ENCODE results near the gene ASAP3.
A peak's percentile ranks its signal among the peaks of the same experiment; 100 is the strongest.
"Not testable (repeated sequence)": the region's sequence is repeated elsewhere in the genome, so short reads cannot be mapped to it uniquely, and the experiment has no call there.

ASAP3 gene

DNA sequence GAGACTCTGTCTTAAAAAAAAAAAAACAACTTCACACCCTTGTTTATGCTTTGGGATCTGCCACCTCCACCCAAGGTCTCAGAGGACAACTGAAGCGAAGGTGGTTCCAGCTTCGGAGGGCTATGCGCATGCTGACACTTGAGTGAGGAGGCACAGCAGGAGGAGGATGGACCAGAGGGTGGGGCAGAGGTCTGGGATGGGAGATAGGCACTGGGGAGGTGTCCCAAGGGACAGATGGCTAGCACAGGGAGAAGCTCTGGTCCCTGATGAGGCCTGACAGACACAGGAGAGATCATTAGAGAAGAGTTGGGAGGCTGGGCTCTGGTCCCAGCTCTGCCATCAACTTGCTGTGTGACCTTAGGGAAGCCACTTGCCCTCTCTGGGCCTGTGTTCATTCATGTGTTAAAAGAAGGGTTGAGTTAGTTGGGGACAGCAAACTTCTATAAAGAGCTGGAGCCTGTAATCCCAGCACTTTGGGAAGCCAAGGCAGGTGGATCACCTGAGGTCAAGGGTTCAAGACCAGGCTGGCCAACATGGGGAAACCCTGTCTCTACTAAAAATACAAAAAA, 30.2 kb upstream of the ASAP3 start:
- DNase-seq = no peak

DNA sequence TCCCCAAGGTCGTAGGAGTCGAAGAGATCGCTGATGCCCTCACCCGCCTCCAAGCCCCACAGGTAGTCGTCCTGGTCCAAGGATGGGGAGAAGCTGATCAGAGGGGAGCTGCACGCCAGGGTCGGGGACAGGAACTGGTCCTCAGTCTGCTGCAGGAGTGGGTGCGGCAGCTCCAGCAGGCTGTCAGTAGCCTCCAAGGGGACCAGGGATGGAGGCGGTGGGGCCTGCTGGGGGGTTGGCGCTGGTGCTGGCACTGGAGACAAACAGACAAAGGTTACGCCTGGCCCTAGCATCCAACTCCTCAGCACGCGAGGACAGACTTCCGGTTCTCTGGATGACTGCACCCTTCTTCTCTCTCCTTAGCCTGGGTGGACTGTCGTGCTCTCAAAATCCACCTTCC, 25.9 kb upstream of the ASAP3 start:
- DNase-seq = no peak

DNA sequence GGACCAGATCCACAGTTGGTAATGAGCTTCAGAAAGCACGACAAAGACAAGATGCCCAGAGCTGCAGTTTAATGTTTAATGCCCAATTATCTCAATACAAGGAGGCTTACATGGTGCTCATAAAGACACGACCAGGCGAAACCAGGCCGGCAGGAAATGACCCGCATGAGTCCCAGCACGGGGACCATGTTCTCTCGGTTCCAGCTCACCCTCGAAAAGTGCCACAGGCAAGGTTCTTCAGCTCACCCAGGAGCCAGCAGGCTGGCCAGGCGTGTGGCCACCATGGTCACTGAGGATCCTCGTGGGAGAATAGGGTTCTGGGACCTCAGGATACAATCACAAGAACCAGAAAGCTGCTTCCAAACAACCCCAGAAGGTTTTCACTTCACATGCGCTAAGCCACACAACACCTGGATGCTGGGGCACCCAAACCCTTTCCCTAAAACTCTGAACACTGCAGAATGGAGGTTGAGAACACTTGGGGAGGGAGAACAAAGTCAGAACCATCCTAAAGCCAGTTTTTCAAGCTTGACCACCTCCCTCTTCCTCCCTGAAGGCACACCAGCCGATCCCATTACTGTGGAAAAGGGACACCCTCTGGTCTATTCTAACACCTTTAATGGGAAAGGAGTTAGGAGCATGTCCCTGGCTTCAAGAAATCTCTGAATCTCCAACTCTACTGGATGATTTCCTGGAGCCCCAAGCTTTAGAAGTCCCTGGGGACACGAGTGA, 22.6 kb upstream of the ASAP3 start:
- DNase-seq = no peak

DNA sequence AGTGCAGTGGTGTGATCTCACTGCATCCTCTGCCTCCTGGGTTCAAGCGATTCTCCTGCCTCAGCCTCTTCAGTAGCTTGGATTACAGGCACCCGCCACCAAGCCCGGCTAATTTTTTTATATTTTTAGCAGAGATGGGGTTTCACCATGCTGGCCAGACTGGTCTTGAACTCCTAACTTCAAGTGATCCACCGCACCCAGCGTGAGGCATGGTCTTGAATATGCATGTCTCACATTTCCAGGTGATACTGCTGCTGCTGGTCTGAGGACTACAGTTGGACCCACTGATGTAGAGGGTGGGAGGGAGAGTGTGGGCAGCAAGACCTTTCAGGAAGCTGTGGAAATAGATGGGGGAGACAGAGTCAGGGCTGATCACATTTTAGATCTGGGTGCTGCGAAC, 21.9 kb upstream of the ASAP3 start:
- DNase-seq = no peak

DNA sequence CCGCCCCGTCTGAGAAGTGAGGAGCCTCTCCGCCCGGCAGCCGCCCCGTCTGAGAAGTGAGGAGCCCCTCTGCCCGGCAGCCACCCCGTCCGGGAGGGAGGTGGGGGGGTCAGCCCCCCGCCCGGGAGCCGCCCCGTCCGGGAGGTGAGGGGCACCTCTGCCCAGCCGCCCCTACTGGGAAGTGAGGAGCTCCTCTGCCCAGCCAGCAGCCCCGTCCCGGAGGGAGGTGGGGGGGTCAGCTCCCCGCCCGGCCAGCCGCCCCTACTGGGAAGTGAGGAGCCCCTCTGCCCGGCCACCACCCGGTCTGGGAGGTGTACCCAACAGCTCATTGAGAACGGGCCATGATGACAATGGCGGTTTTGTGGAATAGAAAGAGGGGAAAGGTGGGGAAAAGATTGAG, 20.2 kb upstream of the ASAP3 start:
- not testable (repeated sequence) for DNase-seq

DNA sequence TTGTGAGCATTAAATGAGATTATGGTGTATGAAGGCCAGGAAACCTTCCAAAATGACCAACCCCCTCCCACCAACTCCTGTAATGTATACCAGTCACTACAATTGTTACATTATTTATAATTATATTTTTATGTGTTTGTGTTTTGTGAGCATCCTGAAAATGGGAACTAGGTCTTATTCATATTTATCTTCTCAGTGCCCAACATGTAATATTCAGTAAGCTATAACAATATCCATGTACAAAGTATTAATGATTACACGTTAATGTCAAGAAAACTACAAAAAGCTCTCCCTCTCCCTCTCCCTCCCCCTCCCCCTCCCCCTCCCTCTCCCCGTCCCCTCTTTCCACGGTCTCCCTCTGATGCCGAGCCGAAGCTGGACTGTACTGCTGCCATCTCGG, 19.0 kb upstream of the ASAP3 start:
- DNase-seq = no peak

DNA sequence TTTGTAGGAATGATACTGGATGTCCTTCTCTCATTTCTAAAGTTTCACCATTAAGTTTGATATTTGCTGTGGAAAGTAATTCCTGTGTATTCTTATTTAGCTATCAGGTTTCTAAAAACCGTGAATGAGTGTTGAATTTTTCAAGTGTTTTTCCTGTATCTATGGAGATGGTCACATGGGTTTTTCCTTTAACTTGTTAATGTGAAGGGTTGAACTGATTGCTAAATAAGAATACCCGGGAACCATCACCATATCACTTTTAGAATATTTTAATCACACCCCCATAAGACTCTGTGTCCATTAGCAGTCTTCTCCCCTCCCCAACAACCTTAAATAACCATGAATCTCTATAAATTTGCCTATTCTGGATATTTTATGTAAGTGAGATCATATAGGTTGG, 16.5 kb upstream of the ASAP3 start:
- no peak for DNase-seq

DNA sequence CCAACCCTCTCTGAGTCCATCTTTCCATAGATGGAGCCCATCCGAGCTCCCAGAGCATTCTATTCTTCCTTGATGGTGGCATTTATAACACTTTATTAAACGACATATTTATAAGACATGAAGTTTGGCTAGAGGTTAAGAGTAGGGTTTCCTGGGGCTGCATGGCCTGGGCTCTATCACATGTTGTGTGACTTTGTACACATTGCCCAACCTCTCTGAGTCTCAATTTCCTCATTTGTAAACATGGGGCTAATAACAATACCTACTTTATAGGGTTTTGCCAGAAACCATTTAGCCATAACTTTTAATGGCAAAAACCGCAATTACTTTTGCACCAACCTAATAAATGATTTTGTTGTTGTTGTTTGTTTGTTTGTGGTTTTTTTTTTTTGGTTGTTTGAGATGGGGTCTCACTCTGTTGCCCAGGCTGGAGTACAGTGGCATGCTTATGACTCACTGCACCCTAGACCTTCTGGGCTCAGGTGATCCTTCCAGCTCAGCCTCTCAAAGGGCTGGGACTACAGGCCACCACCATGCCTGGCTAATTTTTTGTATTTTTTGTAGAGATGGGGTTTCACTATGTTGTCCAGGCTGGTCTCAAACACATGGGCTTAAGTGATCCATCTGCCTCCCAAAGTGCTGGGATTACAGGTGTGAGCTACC, 13.9 kb upstream of the ASAP3 start:
- DNase-seq = no peak

DNA sequence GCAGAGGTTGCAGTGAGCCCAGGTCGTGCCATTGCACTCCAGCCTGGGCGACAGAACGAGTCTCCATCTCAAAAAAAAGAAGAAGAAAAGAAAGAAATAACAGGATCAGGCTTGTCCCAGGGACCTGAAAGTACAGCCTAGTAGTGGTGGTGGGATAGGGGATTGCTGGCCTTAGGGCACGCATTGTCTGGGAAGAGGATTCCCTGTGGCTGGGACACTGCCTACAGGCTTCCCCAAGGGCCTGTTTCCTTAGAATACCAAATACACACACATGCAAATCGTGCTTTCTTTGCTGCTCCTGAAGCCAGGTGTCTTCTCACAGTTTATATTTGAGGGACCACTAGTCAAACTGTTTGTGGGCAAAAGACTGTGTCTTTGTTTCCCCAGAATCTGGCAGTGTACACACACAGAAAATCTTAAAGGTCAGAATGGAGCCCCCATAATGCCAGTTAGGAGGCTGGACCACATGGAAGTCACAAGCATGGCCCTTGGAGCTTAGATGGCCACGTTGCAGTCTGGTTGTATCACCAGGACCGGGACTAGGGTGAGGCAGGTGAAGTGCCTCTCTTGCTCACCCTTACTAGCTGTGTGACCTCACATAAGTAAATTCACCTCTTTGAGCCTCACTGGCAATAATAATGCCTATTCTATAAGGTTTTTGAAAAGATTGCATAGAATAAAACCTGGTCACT, 12.7 kb upstream of the ASAP3 start:
- DNase-seq = no peak

DNA sequence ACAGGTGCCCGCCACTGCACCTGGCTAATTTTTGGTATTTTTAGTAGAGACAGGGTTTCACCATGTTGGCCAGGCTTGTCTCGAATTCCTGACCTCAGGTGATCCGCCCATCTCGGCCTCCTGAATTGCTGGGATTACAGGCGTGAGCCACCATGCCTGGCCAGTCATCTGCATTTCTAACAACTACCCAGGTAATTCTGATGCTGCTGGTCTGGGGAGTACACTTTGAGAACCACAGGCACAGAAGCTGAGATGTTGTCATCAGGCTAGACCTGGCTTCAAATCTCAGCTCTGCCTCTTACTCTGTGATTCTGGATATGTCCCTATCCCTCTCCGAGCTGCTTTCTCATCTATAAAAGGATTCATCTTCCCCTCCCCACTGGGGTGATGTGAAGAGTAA, 10.9 kb upstream of the ASAP3 start:
- DNase-seq = not testable (repeated sequence)

DNA sequence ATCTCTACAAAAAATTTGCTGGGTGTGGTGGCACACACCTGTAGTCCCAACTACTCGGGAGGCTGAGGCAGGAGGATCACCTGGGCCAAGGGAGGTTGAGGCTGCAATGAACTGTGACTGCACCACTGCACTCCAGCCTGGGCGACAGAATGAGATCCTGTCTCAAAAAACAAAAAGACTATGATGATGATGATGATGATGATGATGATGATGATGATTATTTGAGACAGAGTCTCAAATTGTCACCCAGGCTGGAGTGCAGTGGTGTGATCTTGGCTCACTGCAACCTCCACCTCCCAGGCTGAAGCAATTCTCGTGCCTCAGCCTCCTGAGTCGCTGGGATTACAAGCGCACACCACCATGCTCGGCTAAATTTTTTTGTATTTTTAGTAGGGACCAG, 8.8 kb upstream of the ASAP3 start:
- not testable (repeated sequence) for DNase-seq

DNA sequence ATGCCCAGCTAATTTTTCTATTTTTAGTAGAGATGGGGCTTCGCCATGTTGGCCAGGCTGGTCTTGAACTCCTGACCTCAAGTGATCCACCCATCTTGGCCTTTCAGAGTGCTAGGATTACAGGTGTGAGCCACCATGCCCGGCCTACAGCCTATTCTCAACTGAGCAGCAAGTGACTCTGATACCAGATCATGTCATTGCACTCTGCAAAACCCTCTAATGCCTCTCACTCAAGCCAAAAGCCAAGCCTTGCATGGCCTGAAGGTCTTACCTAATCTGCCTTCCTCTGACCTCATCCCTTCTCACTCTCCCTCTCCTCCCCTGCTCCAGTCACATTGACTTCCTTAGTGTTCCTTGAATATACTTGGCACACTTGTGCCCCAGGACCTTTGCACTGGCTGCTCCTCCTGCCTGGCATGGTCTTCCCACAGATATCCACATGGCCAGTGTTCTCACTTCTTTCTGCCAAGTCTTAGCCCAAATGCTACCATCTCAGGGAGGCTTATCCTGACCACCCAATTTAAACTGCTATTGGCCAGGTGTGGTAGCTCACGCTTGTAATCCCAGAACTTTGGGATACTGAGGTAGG, 8.2 kb upstream of the ASAP3 start:
- DNase-seq = no peak

DNA sequence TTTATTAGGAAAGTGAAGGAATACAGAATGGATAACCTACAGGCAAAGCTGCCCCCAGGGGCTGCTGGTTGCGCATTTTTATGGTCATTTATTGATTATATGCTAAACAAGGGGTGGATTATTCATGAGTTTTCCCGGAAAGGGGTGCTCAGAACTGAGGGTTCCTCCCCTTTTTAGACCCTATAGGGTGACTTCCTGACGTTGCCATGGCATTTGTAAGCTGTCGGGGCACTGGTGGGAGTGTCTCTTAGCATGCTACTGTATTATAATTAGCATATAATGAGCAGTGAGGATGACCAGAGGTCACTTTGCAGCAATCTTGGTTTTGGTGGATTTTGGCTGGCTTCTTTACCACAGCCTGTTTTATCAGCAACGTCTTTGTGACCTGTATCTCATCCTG, 5.9 kb upstream of the ASAP3 start:
- no peak for DNase-seq

DNA sequence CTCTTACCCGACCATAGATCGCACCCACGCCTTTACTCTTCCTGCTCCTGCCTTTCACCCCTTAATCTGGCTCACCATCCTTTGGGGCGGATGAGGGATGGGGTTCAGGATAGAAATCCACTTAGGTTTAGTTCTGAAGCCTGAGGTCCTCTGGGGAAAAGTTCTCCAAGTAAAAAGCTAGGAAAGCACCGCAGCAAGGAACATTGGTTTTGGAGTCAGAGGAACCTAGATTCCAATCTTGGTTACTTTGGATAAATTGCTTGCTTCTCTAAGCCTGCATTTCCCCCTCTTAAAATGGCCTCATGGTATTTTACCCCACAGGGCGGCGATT, 988 bp upstream of the ASAP3 start:
- DNase-seq = no peak

DNA sequence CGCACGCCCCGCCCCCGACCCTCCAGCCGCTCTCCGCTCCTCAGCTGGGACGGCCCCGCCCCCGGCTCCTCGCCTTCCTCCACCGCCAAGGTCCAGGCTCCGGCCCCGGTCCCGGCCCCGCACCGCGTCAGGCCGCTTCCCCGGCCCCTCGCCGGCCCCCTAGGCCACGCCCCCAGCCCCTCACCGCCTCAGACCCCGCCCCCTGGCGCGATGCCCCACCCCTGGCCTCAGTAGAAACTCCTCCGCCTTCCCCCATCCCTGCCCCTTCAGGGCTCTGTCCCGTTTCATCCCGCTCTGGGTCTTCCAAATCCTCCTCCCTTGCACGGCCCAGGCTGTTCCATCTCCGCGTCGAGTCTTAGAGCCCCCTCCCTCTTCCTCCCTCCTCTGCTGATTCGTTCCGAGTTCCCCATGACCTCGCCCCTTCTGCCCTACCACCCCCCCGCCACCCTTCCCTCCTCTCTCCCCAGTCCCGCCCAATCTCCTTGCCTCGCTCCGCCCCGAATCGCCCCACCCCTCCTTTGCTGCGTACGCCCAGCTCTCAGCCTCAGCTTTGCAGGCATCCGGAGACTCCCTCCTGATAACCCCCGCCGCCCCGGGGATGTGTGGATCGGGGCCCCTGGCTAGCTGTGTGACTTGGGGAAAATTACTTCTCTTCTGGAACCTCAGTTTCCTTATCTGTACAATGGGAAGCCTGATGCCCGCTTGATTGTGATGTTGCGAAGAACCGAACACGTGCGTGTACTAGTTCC, 448 bp upstream of the ASAP3 start:
- peak; percentile 91 for DNase-seq

DNA sequence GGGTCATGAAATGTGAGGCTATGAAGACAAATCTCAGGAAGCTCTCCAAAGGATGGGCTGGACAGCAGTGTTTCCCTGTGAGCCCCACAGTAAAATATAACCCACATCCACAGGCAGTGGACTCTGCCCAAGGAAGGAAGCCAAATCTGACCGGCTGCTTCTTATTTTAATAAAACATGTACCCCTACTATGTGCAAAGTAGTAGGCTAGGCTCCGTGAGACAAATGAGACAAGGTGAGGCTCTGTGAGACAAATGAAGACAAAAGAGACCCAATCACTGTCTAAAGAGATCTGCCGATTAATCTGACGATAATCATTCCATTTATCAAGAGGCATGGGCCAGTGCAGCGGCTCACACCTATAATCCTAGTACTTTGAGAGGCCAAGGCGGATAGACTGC, 2.1 kb downstream of the ASAP3 start:
- DNase-seq = no peak

DNA sequence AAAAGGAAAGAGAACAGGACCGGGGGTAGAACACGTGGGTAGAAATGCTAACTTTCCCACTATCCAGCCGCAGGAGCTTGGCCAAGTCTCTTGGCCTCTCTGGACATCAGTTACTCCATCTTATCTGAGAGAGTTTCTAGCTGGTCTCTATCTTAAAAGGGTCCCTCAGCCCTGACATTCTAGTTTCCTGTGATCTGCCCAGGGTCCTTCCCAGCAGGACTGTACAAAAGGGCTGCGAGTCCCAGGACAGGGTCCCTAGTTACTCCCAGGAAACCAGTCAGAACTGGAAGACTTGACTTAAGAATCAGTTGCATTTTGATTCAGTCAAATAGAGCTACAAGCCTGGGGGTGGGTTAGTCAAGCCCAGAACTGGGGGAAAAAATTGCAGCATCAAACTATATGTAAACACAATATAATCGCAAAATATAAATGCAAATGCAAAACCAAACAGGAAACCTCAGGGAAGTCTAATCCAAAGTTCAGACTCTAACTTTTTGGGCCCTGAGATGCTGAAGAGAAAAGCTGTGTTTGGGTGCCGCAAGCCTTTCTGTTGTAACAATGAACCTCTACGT, 2.9 kb downstream of the ASAP3 start:
- DNase-seq = no peak

DNA sequence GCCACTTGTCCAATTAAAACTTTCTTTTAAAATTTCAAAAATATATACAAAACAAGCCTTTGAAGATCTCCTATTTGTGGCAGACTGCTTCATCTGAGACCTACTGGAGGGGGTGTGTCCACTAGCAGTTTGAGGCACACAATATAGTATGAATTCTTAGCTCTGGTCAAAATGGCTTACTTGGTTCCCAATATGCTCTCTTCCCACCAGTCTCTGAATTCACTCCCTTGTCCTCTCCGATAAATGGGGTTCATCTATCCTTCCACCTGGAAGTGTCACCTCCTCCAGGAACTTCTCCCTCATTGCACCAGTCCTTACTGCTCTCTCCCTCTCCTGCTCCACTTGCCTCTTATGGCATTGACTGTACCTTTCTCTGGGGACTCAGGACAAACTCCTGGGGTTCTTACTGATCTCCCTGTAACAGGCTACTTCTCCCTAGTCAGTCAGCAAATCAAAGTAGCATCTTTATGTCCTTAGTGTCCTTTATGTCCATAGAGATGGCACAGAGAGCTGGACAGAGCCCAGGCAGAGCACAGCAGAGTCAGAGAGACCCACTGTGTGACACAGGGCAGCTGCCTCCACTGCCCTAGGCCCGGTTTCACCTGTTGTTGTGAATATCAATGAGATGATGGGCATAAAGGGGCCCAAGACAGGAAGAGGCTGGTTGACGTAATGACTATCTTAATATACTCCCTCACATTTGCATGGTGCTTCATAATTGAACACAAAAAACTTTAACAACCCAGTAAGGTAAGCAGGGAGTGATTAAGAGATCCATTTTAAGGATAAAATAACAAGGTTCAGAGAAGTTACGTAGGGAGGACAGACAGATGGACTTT, 3.6 kb downstream of the ASAP3 start:
- no peak for DNase-seq

DNA sequence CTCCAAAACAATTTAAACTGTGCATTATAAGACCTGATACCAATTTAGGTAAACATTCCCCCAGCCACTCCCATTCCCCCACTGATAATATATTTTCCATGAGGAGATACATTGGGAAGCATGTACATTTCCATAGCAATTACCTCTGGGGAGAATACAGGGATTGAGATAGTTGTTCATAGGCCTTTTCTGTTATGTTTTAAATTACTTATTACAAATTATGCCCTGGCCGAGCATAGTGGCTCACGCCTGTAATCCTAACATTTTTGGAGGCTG, 4.4 kb downstream of the ASAP3 start:
- DNase-seq = no peak

DNA sequence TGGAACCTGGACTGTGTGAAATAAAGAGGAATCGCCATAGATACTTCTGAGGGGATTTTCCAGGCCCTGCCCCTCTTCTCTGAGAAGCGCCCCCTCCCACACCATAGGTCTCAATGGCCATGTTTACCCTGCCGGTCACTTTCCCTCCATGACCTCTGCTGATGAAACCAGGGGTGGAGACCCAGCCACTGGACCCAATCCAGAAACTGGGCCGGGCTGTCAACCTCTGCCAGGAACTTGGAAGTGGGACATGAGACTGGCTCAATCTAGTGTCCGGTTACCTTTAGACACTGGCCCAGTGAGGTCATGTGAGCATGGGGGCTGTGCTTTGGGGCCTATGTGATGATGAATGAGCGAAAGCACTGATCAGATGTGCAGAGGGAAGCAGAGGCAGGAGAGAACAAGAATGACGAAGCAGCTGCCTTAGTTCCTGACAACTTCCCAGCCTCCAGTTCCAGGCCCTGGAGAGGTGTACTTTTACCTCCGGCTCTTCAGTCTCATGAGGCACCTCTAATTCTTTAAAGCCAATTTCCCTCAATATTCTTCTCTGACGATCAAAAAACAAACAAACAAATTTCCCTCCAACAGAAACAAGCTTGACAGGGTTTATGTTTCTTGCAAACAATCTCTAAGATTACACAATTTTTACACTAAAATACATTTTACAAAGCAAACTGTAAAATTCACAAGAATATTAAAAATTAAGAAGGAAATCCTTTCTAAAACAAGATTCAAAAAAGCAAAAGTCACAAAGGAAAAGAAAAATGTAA, 4.9 kb downstream of the ASAP3 start:
- no peak for DNase-seq

All from stimulated activated CD4-positive, alpha-beta T cell treated with anti-CD3 and anti-CD28 coated beads, Interleukin-4, amount 100 ng/mL, for 24 hours (primary cell).